Stimulated activated CD4-positive, alpha-beta T cell treated with anti-CD3 and anti-CD28 coated beads, Interleukin-4, amount 100 ng/mL, for 48 hours (primary cell): Measurements from ENCODE around the gene GLT8D1.

Experiments
- DNase-seq, 2 donors: peaks; one replicate each; pipeline ENCODE4 v3.0.0-alpha.2; 2020; ENCODE audit warnings: low read depth in 2 of 2

The GLT8D1 gene

GRCh38 chr3:52712291-52713212, 7.0 kb upstream of the GLT8D1 start:
- DNase-seq = no peak

GRCh38 chr3:52710512-52710911, 4.9 kb upstream of the GLT8D1 start:
- no peak for DNase-seq

GRCh38 chr3:52707585-52707984, 2.0 kb upstream of the GLT8D1 start:
- DNase-seq = no peak

- DNase-seq = no peak
These were observed 228 bp downstream of the GLT8D1 start for GRCh38 chr3:52705438-52705687.

- DNase-seq = no peak
These were observed 767 bp downstream of the GLT8D1 start for GRCh38 chr3:52704611-52705437.

GRCh38 chr3:52703341-52703740, 2.2 kb downstream of the GLT8D1 start:
- DNase-seq = no peak

GRCh38 chr3:52697632-52697965, 8.0 kb downstream of the GLT8D1 start:
- DNase-seq = no peak

- no peak for DNase-seq
These were observed 8.6 kb downstream of the GLT8D1 start for GRCh38 chr3:52696830-52697631.

GRCh38 chr3:52695798-52696671, 9.6 kb downstream of the GLT8D1 start:
- no peak for DNase-seq

- DNase-seq = no peak
These were observed 10.9 kb downstream of the GLT8D1 start for GRCh38 chr3:52694528-52695189.

GRCh38 chr3:52693071-52693470, 12.5 kb downstream of the GLT8D1 start:
- no peak for DNase-seq

- no peak for DNase-seq
These were observed 15.0 kb downstream of the GLT8D1 start for GRCh38 chr3:52690560-52690959.

- DNase-seq = no peak
These were observed 16.4 kb downstream of the GLT8D1 start for GRCh38 chr3:52689151-52689550.

- no peak for DNase-seq
These were observed 17.3 kb downstream of the GLT8D1 start for GRCh38 chr3:52688266-52688665.

GRCh38 chr3:52685709-52686691, 19.6 kb downstream of the GLT8D1 start, which contains the start of the genes GNL3 and PBRM1:
TSS of gene GNL3 (plus strand) at chr3:52686032. CDS start at chr3:52686093, 61 bp downstream.
TSS of gene PBRM1 (minus strand) at chr3:52685913.
- peak; percentile 89 to 91 for DNase-seq

GRCh38 chr3:52685285-52685708, 20.3 kb downstream of the GLT8D1 start:
- peak; percentile 73 to 83 for DNase-seq

GRCh38 chr3:52684184-52684583, 21.4 kb downstream of the GLT8D1 start:
- no peak for DNase-seq

GRCh38 chr3:52683611-52684010, 22.0 kb downstream of the GLT8D1 start:
- no peak for DNase-seq

- peak in 1 of 2 donors; percentile 43 for DNase-seq
These were observed 23.6 kb downstream of the GLT8D1 start for GRCh38 chr3:52682016-52682415.
